Liver (tissue), 3 donors: ENCODE results near the gene GABARAP.

ENCODE experiments used
- ATF3 ChIP-seq: IDR thresholded peaks from 2 replicates; pipeline ENCODE4 v1.6.1; 2016; ENCODE audit warnings: antibody characterized with exemption
- CTCF ChIP-seq: fragments of 150-350 bp; IDR thresholded peaks from 2 replicates; pipeline ENCODE4 v1.5.1; 2017; ENCODE audit warnings: improper control_type of control experiment, low read depth, low read length; ENCODE audit not compliant: missing input control
- JUND ChIP-seq, 2 donors: IDR thresholded peaks; 2 replicates each; pipeline ENCODE4 v1.6.1; 2016; ENCODE audit warnings: antibody characterized with exemption in 2 of 2
- RXRA ChIP-seq, 2 donors: IDR thresholded peaks; 2 replicates each; pipeline ENCODE4 v1.6.1; 2017 to 2018; ENCODE audit warnings: antibody characterized with exemption in 2 of 2, mild to moderate bottlenecking in 1 of 2
- TAF1 ChIP-seq: conservative IDR thresholded peaks from 2 replicates; pipeline ENCODE4 v1.6.1; 2016; ENCODE audit warnings: antibody characterized with exemption, mild to moderate bottlenecking
- YY1 ChIP-seq: IDR thresholded peaks from 2 replicates; pipeline ENCODE4 v1.6.1; 2016; ENCODE audit warnings: antibody characterized with exemption, mild to moderate bottlenecking
- donor health status: healthy.
- donor health status: healthy.

GRCh38 chr17:7279448-7279847, 37.2 kb upstream of the GABARAP start:
- TF ChIP-seq CTCF (no peak), RXRA (IDR thresholded peaks at IDR 0.05) (no peak), TAF1 (no peak), JUND (IDR thresholded peaks at IDR 0.05) (no peak), ATF3 (no peak), YY1 (no peak)
